GM19035 (cell line): ENCODE measurements around the gene UBQLN3.

Experiments used
- ATAC-seq: cut with Tn5 transposase; IDR thresholded peaks from one replicate; pipeline ENCODE4 v1.9.1; 2021; ENCODE audit not compliant: unreplicated experiment

Gene UBQLN3

GRCh38 chr11:5507177-5507932, 2.4 kb downstream of the UBQLN3 start:
- ATAC-seq = no peak

GRCh38 chr11:5505363-5506048, 4.3 kb downstream of the UBQLN3 start:
- ATAC-seq = no peak

DNA sequence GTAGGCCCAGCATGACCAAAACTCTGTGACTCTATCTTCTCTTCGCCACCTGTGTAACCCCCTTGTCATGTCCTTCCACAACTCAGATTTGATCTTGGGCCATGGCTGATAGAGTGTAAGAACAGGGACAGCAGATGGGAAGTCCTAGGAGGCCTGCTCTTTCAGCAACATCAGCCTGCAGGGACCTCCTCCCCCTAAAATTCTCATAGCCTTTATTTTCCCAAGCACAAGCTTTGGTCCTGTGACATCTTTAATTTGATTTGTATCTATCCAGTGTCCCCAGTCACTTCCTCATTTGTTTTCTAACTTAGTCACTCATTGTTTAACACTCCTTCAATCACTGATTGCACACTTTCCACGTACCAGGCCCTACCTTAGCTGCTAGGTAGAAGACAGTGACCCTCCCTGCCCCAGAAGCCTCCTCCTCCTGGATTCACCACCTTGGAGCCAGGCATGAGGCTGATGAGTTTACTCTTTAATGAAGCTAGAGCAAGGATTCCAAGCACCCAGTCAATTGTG, 5.3 kb downstream of the UBQLN3 start:
- no peak for ATAC-seq

- ATAC-seq = no peak
These were observed 9.4 kb downstream of the UBQLN3 start for GRCh38 chr11:5500393-5500801.

GRCh38 chr11:5499671-5500070, 10.1 kb downstream of the UBQLN3 start:
- no peak for ATAC-seq

DNA sequence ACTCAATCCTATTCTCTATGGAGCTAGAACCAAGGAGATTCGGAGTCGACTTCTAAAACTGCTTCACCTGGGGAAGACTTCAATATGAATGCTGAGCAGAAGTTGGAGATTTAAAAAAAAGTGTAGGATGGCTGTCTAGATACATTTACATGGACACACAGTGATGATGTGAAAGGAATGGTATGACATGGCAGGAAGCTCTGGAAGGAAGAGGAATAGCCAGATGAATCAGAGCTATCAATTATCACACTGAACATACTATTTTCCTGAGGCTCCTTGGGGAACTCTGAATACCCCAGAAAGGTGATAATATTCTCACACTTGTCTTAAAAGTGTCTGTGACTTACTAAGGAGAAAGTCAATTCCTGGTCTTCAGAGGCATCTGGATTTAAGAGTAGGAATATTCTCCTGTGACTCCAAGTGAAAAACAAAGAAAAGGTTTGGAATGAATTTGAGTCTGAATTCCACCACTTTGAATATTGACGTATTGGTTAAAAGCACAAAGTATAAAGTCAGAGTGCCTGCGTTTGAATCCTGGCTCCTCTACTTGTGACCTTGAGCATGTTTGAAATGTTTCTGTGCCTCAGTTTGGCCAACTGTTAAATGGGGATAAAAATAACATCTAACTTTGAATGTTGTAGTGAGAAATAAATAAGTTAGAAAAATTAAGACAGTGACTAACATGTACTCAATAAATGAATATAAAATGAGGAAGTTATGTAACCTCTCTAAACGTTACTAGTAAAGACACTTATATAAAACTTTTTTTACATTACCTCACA, 20.0 kb downstream of the UBQLN3 start:
- ATAC-seq = no peak

DNA sequence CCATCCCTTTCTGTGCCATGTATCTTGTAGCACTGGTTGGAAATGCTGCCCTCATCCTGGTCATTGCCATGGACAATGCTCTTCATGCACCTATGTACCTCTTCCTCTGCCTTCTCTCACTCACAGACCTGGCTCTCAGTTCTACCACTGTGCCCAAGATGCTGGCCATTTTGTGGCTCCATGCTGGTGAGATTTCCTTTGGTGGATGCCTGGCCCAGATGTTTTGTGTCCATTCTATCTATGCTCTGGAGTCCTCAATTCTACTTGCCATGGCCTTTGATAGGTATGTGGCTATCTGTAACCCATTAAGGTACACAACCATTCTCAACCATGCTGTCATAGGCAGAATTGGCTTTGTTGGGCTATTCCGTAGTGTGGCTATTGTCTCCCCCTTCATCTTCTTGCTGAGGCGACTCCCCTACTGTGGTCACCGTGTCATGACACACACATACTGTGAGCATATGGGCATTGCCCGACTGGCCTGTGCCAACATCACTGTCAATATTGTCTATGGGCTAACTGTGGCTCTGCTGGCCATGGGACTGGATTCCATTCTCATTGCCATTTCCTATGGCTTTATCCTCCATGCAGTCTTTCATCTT, 20.9 kb downstream of the UBQLN3 start:
- ATAC-seq = no peak

DNA sequence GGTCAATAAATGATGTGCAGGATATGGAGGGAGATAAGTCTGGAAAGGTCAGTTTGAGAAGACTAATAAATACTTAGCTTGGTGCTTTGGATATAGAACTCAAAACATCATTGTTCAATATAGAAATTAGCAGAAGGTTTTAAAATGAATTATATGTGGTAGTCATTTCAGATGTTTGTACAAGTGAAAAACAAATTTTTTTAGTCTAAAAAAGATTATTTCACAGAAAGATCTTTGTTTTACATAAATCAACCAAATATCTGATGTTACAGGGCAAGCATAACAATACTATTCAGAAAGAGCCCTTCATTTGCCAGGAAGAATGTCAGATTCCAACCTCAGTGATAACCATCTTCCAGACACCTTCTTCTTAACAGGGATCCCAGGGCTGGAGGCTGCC, 21.4 kb downstream of the UBQLN3 start, which contains the start of gene OR52D1:
Gene OR52D1, plus strand, starts transcription at position 301 of the 400 bp plus-strand sequence. Its CDS starts 22 bp downstream, at position 323.
- ATAC-seq = no peak

- no peak for ATAC-seq
These were observed 23.3 kb downstream of the UBQLN3 start for GRCh38 chr11:5486421-5486820.

- no peak for ATAC-seq
These were observed 23.8 kb downstream of the UBQLN3 start for GRCh38 chr11:5486003-5486402.

- peak; percentile 90 for ATAC-seq
These were observed 33.5 kb downstream of the UBQLN3 start for GRCh38 chr11:5476186-5476819.

GRCh38 chr11:5473921-5474320, 35.8 kb downstream of the UBQLN3 start:
- no peak for ATAC-seq

GRCh38 chr11:5467527-5467926, 42.2 kb downstream of the UBQLN3 start:
- ATAC-seq = no peak

DNA sequence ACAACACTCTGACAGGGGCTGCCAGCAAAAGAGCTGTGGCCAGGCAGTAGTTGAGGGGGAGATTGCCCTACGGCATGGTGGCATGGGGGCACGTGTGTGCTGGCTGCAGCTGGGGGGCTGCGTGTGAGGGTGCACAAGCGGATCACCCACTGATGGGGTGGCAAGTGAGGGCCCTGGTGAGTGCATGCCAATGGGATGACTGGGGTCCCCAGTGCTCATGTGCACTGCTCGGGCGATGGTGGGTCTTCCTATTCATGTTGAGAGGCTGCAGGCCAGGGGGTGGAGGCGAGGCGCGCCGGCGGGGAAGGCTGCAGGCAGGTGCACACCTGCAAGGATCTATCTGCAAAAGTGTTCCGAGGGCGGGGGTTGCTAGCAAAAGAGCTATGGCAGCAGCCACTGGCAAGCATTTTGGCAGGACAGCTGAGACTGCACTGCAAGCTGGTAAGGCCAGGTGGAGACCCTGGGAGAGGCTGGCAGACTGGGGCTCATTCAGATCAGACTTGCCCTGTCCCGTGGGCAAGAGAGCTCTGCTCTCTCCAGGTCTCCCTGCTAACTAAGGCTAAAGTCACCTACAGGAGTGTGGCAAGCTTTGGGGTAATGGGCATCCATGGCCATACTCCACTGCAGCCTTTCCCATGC, 48.7 kb downstream of the UBQLN3 start:
- ATAC-seq = no peak
